HG03378 (cell line): Measurements from ENCODE around the gene SRPK1.
"Not testable (repeated sequence)": the region's sequence is repeated elsewhere in the genome, so short reads cannot be mapped to it uniquely, and the experiment has no call there.

Source experiments
- ATAC-seq: cut with Tn5 transposase; IDR thresholded peaks from one replicate; pipeline ENCODE4 v1.9.1; 2021; ENCODE audit warnings: mild to moderate bottlenecking, moderate library complexity; ENCODE audit not compliant: unreplicated experiment

The SRPK1 gene

GRCh38 chr6:35931873-35932272 is 11.0 kb upstream of the SRPK1 start:
- not testable (repeated sequence) for ATAC-seq

GRCh38 chr6:35931120-35931561 is 10.2 kb upstream of the SRPK1 start:
- no peak for ATAC-seq

- no peak for ATAC-seq
Measured at GRCh38 chr6:35929601-35930000, 8.7 kb upstream of the SRPK1 start.

- ATAC-seq: no peak
Measured at GRCh38 chr6:35926509-35927215, 5.8 kb upstream of the SRPK1 start.

GRCh38 chr6:35925961-35926360 is 5.1 kb upstream of the SRPK1 start:
- no peak for ATAC-seq

GRCh38 chr6:35924146-35924545 is 3.2 kb upstream of the SRPK1 start:
- no peak for ATAC-seq

- no peak for ATAC-seq
Measured at GRCh38 chr6:35922139-35922554, 1.2 kb upstream of the SRPK1 start.

- ATAC-seq: no peak
Measured at GRCh38 chr6:35919827-35920751, 809 bp downstream of the SRPK1 start.

GRCh38 chr6:35919085-35919826 is 1.6 kb downstream of the SRPK1 start:
- ATAC-seq: no peak

- ATAC-seq: not testable (repeated sequence)
Measured at GRCh38 chr6:35916893-35917292, 4.0 kb downstream of the SRPK1 start.

GRCh38 chr6:35916056-35916455 is 4.8 kb downstream of the SRPK1 start:
- no peak for ATAC-seq

- ATAC-seq: no peak
Measured at GRCh38 chr6:35914536-35914935, 6.4 kb downstream of the SRPK1 start.

- no peak for ATAC-seq
Measured at GRCh38 chr6:35911871-35912653, 8.8 kb downstream of the SRPK1 start.

- not testable (repeated sequence) for ATAC-seq
Measured at GRCh38 chr6:35909571-35909970, 11.3 kb downstream of the SRPK1 start.

- not testable (repeated sequence) for ATAC-seq
Measured at GRCh38 chr6:35908753-35909401, 12.0 kb downstream of the SRPK1 start.

- no peak for ATAC-seq
Measured at GRCh38 chr6:35907750-35908149, 13.1 kb downstream of the SRPK1 start.

GRCh38 chr6:35906499-35906846 is 14.4 kb downstream of the SRPK1 start:
- no peak for ATAC-seq

- ATAC-seq: no peak
Measured at GRCh38 chr6:35905841-35906498, 14.9 kb downstream of the SRPK1 start.

- no peak for ATAC-seq
Measured at GRCh38 chr6:35905141-35905785, 15.6 kb downstream of the SRPK1 start.
